IMR-90 (cell line): ENCODE data around the gene PSMD10.

Source experiments
- BHLHE40 ChIP-seq: fragments of 150-350 bp; IDR thresholded peaks from 2 replicates; pipeline ENCODE4 v1.6.1; 2016; ENCODE audit warnings: mild to moderate bottlenecking, low read depth, low read length
- CEBPB ChIP-seq: IDR thresholded peaks from 2 replicates; pipeline ENCODE4 v1.6.1; 2012; ENCODE audit warnings: low read depth, low read length, improper control_type of control experiment
- ELK1 ChIP-seq: fragments of 150-350 bp; IDR thresholded peaks from 2 replicates; pipeline ENCODE4 v1.6.1; 2016; ENCODE audit warnings: low read depth, mild to moderate bottlenecking, low read length, moderate library complexity, borderline replicate concordance
- MAFK ChIP-seq: IDR thresholded peaks from 2 replicates; pipeline ENCODE4 v1.6.1; 2012; ENCODE audit warnings: low read depth, low read length, improper control_type of control experiment
- MXI1 ChIP-seq: IDR thresholded peaks from 2 replicates; pipeline ENCODE4 v1.6.1; 2012; ENCODE audit warnings: low read depth, mild to moderate bottlenecking, low read length, moderate library complexity, borderline replicate concordance
- POLR2A ChIP-seq: IDR thresholded peaks from 2 replicates; pipeline ENCODE4 v1.6.1; 2012; ENCODE audit warnings: mild to moderate bottlenecking, low read depth, low read length
- RAD21 ChIP-seq: IDR thresholded peaks from 2 replicates; pipeline ENCODE4 v1.6.1; 2012; ENCODE audit warnings: low read length, improper control_type of control experiment
- RCOR1 ChIP-seq: IDR thresholded peaks from 2 replicates; pipeline ENCODE4 v1.6.1; 2012; ENCODE audit warnings: mild to moderate bottlenecking, low read length, improper control_type of control experiment; ENCODE audit not compliant: insufficient replicate concordance
- RFX5 ChIP-seq: IDR thresholded peaks from 2 replicates; pipeline ENCODE4 v1.8.0; 2012; ENCODE audit warnings: low read depth, mild to moderate bottlenecking, low read length, moderate library complexity
- SMC3 ChIP-seq: fragments of 150-350 bp; IDR thresholded peaks from 2 replicates; pipeline ENCODE4 v1.6.1; 2016; ENCODE audit warnings: low read depth, mild to moderate bottlenecking, antibody characterized with exemption, low read length, moderate library complexity
- USF2 ChIP-seq: fragments of 150-350 bp; IDR thresholded peaks from 2 replicates; pipeline ENCODE4 v1.6.1; 2017; ENCODE audit warnings: mild to moderate bottlenecking, antibody characterized with exemption, low read length, low read depth
- TF ChIP-seq, protein P1 (sequence below): conservative IDR thresholded peaks from 2 replicates; pipeline ENCODE4 v1.5.1; 2012; ENCODE audit warnings: mild to moderate bottlenecking, low read depth, low read length, improper control_type of control experiment

GRCh38 chrX:108087792-108088191, 3.5 kb downstream of the PSMD10 start:
- TF ChIP-seq CEBPB (no peak), MAFK (no peak), RFX5 (no peak), POLR2A (no peak), RCOR1 (no peak), USF2 (no peak), BHLHE40 (no peak), RAD21 (no peak), SMC3 (no peak), MXI1 (no peak), ELK1 (no peak)
- TF ChIP-seq, protein P1, sequence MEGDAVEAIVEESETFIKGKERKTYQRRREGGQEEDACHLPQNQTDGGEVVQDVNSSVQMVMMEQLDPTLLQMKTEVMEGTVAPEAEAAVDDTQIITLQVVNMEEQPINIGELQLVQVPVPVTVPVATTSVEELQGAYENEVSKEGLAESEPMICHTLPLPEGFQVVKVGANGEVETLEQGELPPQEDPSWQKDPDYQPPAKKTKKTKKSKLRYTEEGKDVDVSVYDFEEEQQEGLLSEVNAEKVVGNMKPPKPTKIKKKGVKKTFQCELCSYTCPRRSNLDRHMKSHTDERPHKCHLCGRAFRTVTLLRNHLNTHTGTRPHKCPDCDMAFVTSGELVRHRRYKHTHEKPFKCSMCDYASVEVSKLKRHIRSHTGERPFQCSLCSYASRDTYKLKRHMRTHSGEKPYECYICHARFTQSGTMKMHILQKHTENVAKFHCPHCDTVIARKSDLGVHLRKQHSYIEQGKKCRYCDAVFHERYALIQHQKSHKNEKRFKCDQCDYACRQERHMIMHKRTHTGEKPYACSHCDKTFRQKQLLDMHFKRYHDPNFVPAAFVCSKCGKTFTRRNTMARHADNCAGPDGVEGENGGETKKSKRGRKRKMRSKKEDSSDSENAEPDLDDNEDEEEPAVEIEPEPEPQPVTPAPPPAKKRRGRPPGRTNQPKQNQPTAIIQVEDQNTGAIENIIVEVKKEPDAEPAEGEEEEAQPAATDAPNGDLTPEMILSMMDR: no peak
